Panc1 (cell line): ENCODE measurements around the gene LIN7B.

Experiments used
- POLR2AphosphoS5 ChIP-seq: IDR thresholded peaks from 2 replicates; pipeline ENCODE4 v1.6.1; 2012; ENCODE audit warnings: mild to moderate bottlenecking, low read depth, low read length, moderate library complexity
- TF ChIP-seq, protein P1 (sequence below): fragments of 450-650 bp; IDR thresholded peaks from 2 replicates; pipeline ENCODE4 v1.5.1; 2017; ENCODE audit warnings: mild to moderate bottlenecking
- TF ChIP-seq, protein P2 (sequence below), 2 experiments: IDR thresholded peaks; 2 replicates each; pipeline ENCODE4 v1.6.1; 2011 to 2012; ENCODE audit warnings: low read depth in 2 of 2, control low read depth in 1 of 2, low read length in 1 of 2, mild to moderate bottlenecking in 1 of 2, moderate library complexity in 1 of 2; ENCODE audit not compliant: insufficient read depth in 1 of 2

- TF ChIP-seq POLR2AphosphoS5: no peak
- TF ChIP-seq, protein P1, sequence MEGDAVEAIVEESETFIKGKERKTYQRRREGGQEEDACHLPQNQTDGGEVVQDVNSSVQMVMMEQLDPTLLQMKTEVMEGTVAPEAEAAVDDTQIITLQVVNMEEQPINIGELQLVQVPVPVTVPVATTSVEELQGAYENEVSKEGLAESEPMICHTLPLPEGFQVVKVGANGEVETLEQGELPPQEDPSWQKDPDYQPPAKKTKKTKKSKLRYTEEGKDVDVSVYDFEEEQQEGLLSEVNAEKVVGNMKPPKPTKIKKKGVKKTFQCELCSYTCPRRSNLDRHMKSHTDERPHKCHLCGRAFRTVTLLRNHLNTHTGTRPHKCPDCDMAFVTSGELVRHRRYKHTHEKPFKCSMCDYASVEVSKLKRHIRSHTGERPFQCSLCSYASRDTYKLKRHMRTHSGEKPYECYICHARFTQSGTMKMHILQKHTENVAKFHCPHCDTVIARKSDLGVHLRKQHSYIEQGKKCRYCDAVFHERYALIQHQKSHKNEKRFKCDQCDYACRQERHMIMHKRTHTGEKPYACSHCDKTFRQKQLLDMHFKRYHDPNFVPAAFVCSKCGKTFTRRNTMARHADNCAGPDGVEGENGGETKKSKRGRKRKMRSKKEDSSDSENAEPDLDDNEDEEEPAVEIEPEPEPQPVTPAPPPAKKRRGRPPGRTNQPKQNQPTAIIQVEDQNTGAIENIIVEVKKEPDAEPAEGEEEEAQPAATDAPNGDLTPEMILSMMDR: no peak
- TF ChIP-seq, protein P2, sequence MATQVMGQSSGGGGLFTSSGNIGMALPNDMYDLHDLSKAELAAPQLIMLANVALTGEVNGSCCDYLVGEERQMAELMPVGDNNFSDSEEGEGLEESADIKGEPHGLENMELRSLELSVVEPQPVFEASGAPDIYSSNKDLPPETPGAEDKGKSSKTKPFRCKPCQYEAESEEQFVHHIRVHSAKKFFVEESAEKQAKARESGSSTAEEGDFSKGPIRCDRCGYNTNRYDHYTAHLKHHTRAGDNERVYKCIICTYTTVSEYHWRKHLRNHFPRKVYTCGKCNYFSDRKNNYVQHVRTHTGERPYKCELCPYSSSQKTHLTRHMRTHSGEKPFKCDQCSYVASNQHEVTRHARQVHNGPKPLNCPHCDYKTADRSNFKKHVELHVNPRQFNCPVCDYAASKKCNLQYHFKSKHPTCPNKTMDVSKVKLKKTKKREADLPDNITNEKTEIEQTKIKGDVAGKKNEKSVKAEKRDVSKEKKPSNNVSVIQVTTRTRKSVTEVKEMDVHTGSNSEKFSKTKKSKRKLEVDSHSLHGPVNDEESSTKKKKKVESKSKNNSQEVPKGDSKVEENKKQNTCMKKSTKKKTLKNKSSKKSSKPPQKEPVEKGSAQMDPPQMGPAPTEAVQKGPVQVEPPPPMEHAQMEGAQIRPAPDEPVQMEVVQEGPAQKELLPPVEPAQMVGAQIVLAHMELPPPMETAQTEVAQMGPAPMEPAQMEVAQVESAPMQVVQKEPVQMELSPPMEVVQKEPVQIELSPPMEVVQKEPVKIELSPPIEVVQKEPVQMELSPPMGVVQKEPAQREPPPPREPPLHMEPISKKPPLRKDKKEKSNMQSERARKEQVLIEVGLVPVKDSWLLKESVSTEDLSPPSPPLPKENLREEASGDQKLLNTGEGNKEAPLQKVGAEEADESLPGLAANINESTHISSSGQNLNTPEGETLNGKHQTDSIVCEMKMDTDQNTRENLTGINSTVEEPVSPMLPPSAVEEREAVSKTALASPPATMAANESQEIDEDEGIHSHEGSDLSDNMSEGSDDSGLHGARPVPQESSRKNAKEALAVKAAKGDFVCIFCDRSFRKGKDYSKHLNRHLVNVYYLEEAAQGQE (IDR thresholded peaks at IDR 0.05; ENCODE audit: insufficient read depth in 1 of 2, low read depth in 2 of 2, low read length in 1 of 2): no peak
Measured at GRCh38 chr19:49080392-49080791, 33.8 kb upstream of the LIN7B start.
